HG03571 (cell line): ENCODE data around the gene EGFL7.

Source experiments
- ATAC-seq: cut with Tn5 transposase; IDR thresholded peaks from one replicate; pipeline ENCODE4 v1.9.1; 2021; ENCODE audit not compliant: unreplicated experiment

EGFL7 gene

GRCh38 chr9:136662656-136663581 lies at the start of gene EGFL7:
Gene EGFL7 (plus strand): TSS chr9:136662916. CDS start chr9:136668283, 5,367 bp downstream.
- ATAC-seq, result no peak

- ATAC-seq, result no peak
Observed at GRCh38 chr9:136613824-136614371, 48.8 kb upstream of the EGFL7 start.

- ATAC-seq, result no peak
Observed at GRCh38 chr9:136614372-136614922, 48.3 kb upstream of the EGFL7 start.

- no peak for ATAC-seq
Observed at GRCh38 chr9:136614967-136615623, 47.6 kb upstream of the EGFL7 start.

- ATAC-seq, result no peak
Observed at GRCh38 chr9:136615631-136616306, 46.9 kb upstream of the EGFL7 start.

GRCh38 chr9:136616307-136616635 lies 46.4 kb upstream of the EGFL7 start:
- no peak for ATAC-seq

GRCh38 chr9:136616948-136617695 lies 45.6 kb upstream of the EGFL7 start:
- no peak for ATAC-seq

- ATAC-seq, result no peak
Observed at GRCh38 chr9:136617746-136618579, 44.8 kb upstream of the EGFL7 start.

- no peak for ATAC-seq
Observed at GRCh38 chr9:136618580-136619547, 43.9 kb upstream of the EGFL7 start.

GRCh38 chr9:136619742-136620440 lies 42.8 kb upstream of the EGFL7 start:
- no peak for ATAC-seq

- ATAC-seq, result no peak
Observed at GRCh38 chr9:136620441-136621018, 42.2 kb upstream of the EGFL7 start.

- no peak for ATAC-seq
Observed at GRCh38 chr9:136621019-136621733, 41.5 kb upstream of the EGFL7 start.

- no peak for ATAC-seq
Observed at GRCh38 chr9:136621734-136622093, 41.0 kb upstream of the EGFL7 start.

- ATAC-seq, result no peak
Observed at GRCh38 chr9:136622538-136622948, 40.2 kb upstream of the EGFL7 start.

- no peak for ATAC-seq
Observed at GRCh38 chr9:136623016-136623841, 39.5 kb upstream of the EGFL7 start.

GRCh38 chr9:136623842-136624183 lies 38.9 kb upstream of the EGFL7 start:
- no peak for ATAC-seq
